Esophagus mucosa (tissue), 1 donor: ENCODE data around the gene CISH. TPM values are rescaled to one million over a fixed set of nuclear protein-coding genes. Genes with fewer than 3 reads are reported as not detected.

Source experiments
- ATAC-seq: fragments of 200-7000 bp; cut with Tn5 transposase; one replicate; pipeline ENCODE4 v1.9.1; 2020
- total RNA-seq: library from RNA; stranded (reverse); gene quantifications from one replicate; pipeline ENCODE4 v1.2.4, GENCODE V29; 2023
- donor health status: DM: yes; HTN: yes; CAD: no.

CISH gene
- total RNA-seq, 1 donor from 2014 or later, result 4.8 TPM

- no peak for ATAC-seq
Observed at GRCh38 chr3:50612234-50612882, 784 bp upstream of the CISH start.

DNA sequence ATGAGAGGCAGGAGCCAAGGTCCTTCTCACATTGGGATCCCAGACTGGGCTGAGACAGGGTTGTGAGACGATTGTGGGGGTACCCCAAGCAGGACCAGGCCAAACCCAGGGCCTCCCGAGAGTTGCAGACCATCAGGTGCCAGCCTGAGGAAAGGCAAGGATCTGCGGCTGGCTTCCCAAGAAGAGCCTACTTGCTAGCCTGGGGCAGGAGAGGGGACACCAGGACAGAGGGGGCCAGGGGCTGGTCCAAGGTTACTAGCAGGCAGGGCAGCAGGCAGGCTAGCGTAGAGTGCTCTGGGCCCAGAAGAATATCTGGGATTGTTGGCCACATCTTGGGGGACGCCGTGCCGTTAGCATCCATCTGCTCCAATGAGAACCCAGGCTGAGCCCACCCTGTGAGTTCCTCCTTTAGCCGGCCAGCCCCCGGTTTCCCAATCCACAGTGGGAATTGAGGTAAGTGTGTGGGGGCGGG, 546 bp downstream of the CISH start:
- ATAC-seq, result no peak

GRCh38 chr3:50610181-50610971, 1.2 kb downstream of the CISH start:
- ATAC-seq, result peak; percentile 34

DNA sequence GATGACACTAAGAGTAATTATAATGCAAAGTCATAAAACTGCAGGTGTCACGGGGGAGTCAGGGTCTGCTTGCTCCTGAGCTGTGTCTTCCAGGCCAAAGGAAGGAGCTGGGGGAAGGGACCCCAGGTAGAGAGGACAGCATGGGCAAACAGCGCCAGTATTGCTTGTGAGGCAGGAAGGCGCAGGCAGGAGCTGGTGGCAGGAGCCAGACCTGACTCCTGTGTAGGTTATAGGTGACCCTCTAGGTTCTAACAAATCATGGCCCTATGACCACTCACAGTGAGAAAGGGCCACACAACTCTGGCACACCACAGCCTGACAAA, 1.9 kb downstream of the CISH start:
- no peak for ATAC-seq

GRCh38 chr3:50609071-50609762, 2.4 kb downstream of the CISH start:
- no peak for ATAC-seq

- ATAC-seq, result no peak
Observed at GRCh38 chr3:50608278-50608677, 3.3 kb downstream of the CISH start.

DNA sequence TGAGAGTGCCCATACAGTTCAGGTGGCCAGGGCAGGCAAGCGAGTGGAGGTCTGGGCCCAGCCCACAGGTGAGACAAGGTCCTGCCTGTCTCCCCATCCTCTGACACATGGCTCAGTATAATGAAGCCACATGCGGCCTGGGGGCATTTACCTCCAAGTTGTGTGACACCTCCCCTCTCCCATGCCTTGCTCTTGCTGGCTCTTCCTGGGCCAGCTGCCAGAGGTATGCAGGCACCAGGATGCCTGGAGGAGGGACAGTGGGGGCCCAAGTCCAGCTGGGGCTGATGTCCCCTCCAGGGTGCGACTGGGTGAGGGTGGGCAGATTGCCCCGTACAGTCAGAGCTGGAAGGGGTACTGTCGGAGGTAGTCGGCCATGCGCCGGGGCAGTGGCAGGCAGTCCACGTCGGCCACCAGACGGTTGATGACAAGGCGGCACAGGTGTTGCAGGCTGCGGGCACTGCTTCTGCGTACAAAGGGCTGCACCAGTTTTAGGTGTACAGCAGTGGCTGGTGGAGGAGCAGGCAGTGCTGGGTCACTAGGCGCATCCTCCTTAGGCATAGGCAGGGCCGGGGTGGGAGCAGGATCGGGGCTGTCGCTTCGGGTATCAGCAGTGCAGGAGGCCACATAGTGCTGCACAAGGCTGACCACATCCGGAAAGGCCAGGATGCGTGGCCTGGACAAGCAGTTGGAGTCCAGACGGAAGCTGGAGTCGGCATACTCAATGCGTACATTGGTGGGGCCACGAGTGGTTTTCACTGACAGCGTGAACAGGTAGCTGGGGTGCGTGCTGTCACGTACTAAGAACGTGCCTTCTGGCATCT, 4.1 kb downstream of the CISH start:
- no peak for ATAC-seq

GRCh38 chr3:50606596-50606995, 5.0 kb downstream of the CISH start:
- ATAC-seq, result no peak

GRCh38 chr3:50605901-50606326, 5.7 kb downstream of the CISH start:
- peak; percentile 39 for ATAC-seq

GRCh38 chr3:50604628-50605588, 6.7 kb downstream of the CISH start:
- peak; percentile 1 for ATAC-seq

DNA sequence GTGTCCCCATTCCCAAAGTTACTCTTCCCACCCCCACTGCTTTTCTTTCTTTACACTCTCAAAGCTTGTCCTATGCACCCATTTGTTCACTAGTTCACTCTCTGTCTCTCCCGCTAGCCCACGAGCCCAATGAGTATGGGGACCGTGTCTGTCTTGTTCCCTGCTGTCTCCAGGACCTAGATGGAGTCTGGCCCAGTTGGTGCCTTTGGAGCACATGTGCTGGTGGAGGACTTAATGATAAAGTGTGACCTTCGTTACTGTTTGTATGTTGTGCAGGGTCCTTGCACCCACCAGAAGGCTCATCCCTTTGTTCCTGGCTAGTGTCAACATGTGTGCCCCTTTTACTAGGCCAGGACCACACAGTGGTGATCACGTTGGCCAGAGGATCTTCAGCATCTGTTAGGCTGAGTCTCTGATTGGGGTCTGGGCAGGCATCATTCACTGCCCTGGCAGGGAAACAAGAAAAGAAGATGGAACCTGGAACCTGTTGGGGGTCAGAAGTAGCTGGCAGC, 7.4 kb downstream of the CISH start:
- no peak for ATAC-seq

GRCh38 chr3:50603261-50604109, 8.1 kb downstream of the CISH start:
- no peak for ATAC-seq

- ATAC-seq, result peak; percentile 43
Observed at GRCh38 chr3:50602595-50603191, 8.9 kb downstream of the CISH start.

- peak; percentile 75 for ATAC-seq
Observed at GRCh38 chr3:50600841-50601591, 10.6 kb downstream of the CISH start.

DNA sequence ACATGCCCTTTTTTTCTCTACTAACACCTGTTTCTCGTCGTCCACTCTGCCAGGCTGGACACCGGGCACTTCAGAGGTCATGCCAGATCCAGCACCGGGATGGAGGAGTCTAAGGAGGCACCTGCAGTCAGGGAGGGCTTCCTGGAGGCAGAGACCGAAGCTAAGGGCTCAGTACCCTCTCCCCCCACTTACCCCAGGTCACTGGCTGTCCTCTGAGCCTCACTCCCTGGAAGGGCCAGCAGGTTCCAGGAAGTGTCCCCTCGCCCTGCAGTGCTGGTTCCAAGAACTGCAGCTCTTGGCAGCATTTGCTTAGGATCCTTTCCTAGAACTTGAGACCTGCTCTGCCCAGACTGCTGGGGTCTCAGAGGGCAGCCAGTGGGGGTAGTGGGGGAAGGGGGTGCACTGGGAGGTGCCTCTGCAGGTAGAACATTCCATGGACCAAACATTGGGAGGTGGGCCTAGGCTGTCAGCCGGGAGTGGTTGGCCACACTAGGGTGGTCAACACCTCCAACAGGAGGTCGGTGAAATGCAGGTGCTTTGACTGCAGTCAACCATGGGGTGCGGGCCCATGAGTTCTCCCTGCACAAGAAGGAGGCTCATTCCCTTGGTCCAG, 11.3 kb downstream of the CISH start:
- ATAC-seq, result no peak

GRCh38 chr3:50599716-50600118, 11.9 kb downstream of the CISH start:
- ATAC-seq, result no peak

GRCh38 chr3:50599115-50599715, 12.4 kb downstream of the CISH start:
- no peak for ATAC-seq

GRCh38 chr3:50594253-50594785, 17.3 kb downstream of the CISH start:
- ATAC-seq, result no peak
